HG02840 (cell line): ENCODE measurements around the gene SLC66A2.
"Not testable (repeated sequence)": the region's sequence is repeated elsewhere in the genome, so short reads cannot be mapped to it uniquely, and the experiment has no call there.

Experiments
- ATAC-seq: cut with Tn5 transposase; IDR thresholded peaks from one replicate; pipeline ENCODE4 v1.9.1; 2021; ENCODE audit warnings: mild to moderate bottlenecking, moderate library complexity, moderate number of reproducible peaks; ENCODE audit not compliant: unreplicated experiment, low FRiP score

Gene SLC66A2

GRCh38 chr18:79971986-79972385 is 20.5 kb upstream of the SLC66A2 start:
- no peak for ATAC-seq

GRCh38 chr18:79971211-79971952 is 19.9 kb upstream of the SLC66A2 start:
- ATAC-seq: no peak

DNA sequence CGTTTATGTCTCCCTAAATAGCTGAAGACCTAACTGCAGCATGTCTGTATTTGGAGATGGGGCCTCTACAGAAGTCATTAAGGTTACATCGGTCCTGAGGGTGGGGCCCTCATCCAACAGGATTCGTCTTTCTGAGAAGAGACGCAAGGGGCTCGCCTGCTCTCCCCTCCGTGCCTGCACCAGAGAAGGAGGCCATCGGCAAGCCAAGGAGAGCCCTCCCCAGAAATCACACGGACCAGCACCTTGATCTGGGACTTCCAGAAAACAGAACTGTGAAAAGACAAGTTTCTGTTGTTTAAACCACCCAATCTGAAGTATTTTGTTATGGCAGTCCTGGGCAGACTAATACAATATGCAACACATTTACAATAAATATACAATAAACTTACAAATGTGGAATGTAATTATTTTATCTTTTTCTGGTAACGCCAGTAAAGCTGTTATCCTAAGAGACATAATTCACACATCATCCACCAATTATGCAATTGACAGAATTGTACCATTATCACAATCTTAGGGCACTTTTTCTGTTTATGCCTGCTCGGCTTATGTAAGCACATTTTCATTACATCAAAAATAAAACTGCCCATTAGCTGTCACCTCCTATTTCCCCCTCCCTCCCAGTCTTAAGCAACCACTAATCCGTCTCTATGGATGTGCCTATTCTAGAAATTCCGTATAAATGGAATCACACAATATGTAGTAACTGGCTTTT is 19.1 kb upstream of the SLC66A2 start:
- no peak for ATAC-seq

DNA sequence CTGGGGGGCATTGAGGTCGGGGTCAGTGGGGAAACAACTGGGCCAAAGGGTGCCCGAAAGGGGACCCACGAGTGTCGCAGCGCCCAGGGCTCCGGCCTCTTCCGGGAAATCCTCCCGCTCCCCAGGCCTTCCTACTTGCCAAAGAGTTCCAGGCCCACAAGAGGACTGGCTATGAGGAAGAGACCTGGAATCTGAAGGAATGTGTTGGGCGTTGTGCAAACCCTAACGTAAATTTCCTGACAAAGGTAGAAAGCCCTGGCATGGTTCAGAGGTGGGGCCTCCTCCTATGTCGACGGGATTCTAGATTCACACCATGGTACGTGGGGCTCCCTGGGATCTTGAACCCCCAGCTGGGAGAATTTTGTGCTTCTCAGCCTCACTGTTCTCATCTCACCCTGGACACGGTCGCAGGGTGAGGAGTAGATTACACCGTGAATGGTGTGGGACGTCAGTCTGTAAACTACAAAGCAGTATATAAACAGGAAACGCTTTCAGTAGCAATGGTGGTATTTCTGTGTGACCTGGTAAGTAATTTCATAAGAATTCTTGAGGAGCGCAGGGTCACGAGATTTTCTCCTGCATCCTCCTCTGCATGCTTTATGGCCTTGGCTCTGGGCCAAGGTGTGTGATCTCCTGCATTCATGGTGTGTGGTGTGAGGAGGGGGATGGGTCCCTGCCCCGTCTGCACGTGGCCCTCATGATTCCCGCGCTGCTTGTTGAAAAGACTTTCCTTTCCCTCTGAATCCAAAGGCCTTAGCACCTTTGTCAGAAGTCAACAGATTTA is 13.9 kb upstream of the SLC66A2 start:
- no peak for ATAC-seq

GRCh38 chr18:79964330-79965118 is 13.1 kb upstream of the SLC66A2 start, which contains the start of gene HSBP1L1:
Gene HSBP1L1, plus strand, starts transcription at chr18:79964643. Its CDS starts 93 bp downstream, at chr18:79964736.
- no peak for ATAC-seq

DNA sequence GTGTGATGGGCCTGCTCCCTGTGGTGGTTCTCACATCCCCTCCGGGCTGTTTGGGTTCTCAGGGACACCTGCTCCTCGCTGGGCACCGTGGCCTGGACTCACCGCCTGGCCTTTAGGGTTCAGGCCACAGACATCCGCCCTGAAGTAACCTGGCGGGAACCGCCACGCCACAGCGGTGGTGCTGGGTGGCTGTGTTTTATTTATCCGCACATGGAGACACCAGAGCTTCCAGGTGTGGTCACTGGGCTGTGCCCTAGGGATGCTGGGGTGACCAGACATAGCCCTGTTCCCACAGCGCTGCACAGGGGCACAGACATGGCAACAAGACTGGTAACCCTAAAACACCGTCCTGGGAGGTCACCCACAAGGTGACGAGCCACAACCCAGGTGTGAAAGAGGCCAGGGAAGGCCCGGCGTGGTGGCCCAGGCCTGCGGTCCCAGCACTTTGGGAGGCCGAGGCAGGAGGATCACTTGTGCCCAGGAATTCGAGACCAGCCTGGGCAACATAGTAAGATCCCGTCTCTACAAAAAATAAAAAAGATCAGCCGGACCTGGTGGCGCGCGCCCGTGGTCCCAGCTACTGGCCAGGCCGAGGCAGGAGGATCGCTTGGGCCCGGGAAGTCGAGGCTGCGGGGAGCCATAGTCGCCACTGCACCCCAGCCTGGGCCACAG is 12.3 kb upstream of the SLC66A2 start:
- no peak for ATAC-seq

DNA sequence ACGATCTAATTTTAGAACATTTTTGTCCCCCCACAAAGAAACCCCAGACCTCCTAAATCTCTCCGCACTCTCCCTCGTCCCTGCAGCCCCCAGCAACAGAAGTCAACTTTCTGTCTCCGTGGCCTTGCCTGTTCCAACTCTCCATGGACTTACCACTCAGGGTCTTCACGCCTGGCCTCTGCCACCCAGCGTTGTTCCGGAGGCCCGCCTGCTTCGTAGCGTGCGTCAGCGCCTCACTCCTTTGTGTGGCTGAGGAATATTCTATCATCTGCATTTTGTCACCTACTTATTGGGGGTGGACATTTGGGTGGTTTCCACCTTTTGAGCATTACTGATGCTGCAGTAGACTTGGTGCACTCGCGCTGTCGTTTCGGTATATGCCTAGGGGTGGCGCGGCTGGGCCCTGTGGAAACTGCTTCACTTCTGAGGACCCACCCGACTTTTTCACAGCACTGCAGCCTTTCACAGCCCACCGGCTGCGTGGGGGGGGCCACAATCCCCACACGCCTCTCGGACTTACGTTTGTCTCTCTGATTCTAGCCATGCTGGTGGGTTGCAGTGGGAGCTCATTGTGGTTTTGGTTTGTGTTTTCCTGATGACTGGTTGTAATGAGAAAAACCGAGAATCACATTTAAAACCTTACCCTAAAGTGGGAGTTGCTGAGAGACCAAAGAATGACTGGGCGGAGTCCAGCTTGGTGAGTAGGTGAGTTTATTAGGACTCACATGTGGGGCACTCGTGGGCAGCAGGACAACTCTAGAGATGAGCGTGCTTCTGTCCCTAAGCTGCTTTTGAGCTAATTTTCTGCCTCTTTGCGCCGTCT is 11.6 kb upstream of the SLC66A2 start:
- peak; percentile 51 for ATAC-seq

DNA sequence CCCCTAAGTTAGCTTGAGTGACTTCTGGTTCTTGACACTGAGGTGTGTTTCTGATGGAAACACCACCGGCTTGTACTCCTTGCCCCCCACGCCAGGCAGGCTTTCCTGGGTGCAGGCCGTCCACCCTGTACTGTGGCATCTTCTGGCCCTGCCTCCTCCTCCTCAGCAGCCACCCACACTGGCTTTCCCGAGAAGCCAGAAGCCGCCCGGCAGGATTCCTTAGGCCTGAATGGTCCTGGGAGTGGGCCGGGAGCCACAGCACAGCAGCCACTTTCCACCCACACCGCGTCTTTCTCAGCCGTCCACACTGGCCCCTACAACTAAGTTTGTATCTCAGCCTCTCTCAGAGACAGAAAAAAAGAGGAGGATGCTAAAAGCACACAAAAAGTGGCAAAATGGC is 10.9 kb upstream of the SLC66A2 start:
- no peak for ATAC-seq

- no peak for ATAC-seq
Observed at GRCh38 chr18:79961527-79962291, 10.3 kb upstream of the SLC66A2 start.

GRCh38 chr18:79960921-79961526 is 9.6 kb upstream of the SLC66A2 start:
- ATAC-seq: no peak

DNA sequence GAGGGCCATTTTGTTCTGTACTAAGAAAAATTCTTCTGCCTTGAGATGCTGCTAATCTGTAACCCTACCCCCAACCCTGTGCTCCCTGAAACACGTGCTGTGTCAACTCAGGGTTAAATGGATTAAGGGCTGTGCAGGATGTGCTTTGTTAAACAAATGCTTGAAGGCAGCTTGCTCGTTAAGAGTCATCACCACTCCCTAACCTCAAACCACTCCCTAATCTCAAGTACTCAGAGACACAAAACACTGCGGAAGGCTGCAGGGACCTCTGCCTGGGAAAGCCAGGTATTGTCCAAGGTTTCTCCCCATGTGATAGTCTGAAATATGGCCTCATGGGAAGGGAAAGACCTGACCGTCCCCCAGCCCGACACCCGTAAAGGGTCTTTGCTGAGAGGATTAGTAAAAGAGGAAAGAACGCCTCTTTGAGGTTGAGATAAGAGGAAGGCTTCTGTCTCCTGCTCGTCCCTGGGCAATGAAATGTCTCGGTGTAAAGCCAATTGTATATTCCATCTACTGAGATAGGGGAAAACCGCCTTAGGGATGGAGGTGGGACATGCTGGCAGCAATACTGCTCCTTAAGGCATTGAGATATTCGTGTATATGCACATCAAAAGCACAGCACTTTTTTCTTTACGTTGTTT is 8.8 kb upstream of the SLC66A2 start:
- not testable (repeated sequence) for ATAC-seq

- ATAC-seq: no peak
Observed at GRCh38 chr18:79958981-79959380, 7.5 kb upstream of the SLC66A2 start.

DNA sequence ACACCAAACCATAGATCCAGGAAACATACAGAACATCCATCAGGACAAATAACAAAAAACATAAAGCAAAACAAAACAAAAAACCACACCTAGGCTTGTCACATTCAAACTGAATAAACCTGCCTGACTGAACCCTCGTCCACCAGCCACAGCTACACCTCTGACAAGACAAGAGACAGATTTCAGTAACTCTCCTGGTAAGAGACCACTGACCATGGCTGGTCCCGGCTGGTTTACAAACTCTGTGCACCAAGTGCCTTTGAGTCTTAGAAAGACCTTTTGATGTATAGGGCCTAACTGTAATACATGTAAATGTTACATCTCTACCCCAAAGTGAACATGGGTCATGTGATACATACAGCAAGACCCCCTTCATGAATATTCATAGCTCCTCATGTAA is 4.8 kb upstream of the SLC66A2 start:
- no peak for ATAC-seq

DNA sequence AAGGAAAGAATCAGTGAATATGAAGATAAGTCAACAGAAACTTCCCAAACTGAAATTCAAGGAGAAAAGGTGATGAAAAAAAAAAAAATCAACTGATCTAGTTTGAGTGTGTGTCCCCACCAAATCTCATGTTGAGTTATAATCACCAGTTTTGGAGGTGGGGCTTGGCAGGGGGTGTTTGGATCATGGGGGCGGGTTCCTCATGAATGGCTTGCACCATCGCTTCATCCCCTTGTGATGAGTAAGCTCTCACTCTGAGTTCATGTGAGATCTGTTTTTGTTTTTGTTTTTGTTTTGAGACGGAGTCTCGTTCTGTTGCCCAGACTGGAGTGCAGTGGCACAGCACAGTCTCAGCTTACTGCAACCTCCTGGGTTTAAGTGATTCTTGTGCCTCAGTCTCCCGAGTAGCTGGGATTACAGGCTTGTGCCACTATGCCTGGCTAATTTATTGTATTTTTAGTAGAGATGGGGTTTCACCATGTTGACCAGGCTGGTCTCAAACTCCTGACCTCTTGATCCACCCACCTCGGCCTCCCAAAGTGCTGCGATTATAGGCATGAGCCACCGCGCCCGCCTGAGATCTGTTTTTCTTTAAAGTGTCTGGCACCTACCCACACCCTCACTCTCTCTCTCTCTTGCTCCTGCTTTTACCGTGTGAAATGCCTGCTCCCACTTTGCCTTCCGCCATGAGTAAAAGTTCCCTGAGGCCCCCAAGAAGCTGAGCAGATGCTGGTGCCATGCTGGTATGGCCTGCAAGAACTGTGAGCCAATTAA is 4.0 kb upstream of the SLC66A2 start:
- ATAC-seq: no peak

- no peak for ATAC-seq
Observed at GRCh38 chr18:79954791-79955190, 3.3 kb upstream of the SLC66A2 start.

DNA sequence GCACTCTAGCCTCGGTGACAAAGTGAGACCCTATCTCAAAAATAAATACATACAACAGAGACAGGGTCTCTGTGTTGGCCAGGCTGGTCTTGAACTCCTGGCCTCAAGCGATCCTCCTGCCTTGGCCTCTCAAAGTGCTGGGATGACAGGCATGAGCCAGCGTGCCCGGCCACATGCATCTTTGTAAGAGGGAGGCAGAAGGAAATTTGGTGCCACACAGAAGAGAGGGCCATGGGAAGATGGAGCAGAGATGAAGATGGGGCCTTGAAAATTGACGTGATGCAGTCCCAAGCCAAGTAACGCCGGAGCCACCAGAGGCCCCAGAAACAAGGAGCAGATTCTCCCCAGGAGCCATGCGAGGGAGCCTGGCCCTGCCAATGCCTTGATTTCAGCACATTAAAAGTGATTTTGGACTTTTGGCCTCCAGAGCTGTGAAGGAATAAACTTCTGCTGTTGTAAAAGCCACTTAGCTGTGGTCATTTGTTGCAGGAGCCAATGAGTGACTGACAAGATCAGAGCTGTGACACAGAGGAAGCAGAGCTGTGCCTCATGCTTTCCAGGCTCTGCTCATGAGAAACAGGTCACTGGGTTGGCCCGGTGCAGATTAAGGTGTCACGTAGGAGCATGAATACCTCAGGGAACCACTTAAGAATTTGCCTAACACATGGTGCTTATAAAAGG is 2.7 kb upstream of the SLC66A2 start:
- ATAC-seq: no peak
